SW480 (cell line): ENCODE results near the gene TNNT3.

Experiments
- DNase-seq: peaks from one replicate; pipeline ENCODE4 v3.0.0-alpha.2; 2016; ENCODE audit warnings: low spot score

TNNT3 gene

DNA sequence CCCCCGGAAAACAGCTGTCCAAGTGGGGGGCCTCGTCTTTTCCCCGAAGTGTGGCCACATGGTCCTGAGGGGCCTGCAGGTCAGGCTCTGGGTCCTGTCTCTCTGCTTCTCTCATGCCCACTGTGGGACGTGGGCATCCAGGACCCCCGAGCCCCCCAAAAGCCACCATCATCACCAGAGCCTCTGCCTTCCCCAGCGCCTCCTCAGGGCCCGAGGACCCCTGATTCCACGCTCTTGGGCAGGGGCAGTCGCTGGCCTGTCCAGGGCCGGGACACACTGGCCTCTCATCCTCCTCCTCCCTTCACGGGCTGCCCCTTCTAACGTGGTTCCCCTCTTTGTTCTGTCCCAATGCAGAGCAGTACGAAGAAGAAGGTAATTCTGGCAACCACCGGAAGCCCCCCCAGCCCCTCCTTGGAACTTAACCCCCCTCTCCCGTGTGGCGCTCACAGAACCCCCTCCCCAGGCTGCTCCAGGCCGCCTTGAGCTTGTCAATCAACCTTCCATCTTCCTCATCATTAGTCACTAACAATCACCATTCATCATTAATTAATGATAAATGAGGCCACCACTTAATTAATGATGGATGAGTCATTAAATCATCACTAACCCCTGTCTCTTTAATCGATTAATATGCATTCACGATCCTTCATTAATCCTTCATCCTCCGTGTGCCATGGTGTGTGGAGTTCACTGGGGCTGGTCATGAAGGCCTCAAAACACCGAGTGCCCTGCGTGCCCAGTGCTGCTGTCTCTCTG lies 3.9 kb downstream of the TNNT3 start:
- DNase-seq, result no peak

DNA sequence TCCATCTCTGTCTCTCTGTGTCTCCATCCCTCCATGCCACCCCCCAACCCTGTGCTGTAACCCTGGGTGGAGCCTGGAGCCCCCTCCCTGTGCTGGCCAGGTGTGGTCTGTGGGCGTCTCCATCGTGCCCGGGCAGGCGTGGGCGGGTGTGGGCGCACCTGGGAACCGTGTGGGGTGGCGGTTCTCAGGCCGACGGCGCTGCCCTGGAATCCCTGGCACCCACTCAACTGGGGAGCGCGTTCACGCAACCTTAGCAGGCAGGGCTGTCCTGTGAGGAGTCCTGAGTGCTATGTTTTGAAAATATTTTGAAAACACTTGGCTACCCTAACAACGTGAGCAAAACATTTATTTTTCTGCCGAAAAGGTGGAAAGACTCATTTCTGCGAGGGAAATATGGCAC lies 4.7 kb downstream of the TNNT3 start:
- DNase-seq, result no peak

DNA sequence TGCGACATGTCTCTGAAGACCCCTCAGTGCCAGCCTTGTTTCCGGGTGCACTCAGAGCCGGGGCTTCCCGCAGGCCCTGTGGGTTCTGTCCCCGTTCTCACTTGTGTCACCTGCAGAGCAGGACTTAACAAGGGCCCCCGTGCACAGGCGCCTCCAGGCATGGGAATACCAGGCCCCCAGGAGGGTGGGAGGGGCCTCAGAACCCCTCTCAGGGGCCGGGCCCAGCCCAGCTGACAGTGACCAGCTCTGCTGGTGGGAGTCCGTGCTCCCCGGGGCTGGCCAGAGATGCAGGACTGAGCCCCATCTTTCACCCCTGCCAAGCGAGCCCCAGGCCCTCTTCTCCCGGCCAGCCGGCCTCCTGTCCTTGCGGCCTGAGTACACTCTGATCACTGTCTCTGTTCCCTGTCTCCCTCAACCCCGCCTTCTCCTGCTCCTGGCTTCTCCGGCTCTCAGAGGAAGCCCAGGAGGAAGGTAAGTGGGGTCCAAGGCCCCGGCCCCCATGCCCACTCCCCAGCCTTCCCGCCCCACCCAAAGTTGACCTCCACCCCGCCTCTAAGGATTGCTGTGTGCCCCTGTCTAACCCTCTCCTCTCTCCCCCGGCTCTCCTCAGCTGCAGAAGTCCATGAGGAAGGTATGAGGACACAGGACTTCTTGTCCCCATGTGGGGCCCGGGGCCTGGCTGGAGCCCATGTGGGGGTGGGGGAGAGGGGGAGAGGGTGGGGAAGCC lies 5.3 kb downstream of the TNNT3 start:
- no peak for DNase-seq

DNA sequence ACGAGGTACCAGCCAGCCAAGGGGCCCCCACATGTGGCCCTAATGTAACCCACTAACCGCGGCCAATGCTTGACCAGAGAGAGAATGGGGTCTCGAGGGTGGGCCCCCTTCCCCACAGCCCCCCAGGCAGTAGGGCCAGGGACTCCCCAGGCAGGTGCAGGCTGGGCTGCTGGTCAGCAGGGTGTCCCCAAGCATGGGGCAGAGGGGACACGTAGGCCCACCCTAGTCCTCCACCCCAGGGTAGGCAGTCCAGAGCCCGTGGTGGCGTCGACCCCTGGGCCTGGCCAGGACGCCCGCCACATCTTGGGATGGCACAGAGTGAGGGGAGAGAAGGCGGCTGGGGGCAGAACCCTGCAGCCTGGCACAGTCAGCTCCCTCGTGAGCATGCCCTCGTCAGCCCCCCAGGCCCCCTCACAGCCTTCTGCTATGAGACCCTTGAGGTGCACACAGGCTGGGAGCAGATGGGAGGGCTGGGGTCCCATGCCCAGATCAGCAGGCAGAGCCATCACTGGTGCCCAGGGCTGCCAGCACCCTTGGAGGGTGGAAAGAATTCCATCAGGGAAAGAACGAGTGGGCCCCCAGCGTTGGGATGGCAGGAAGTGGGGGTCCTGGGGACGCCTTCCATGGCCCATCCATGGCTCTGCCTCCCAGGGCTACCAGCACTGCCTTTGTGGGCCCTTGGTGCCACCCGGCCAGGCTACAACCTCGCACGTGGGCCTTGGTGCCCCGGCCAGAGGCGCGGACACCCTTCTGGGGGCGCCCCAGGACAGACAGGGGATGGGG lies 6.1 kb downstream of the TNNT3 start:
- DNase-seq, result no peak

DNA sequence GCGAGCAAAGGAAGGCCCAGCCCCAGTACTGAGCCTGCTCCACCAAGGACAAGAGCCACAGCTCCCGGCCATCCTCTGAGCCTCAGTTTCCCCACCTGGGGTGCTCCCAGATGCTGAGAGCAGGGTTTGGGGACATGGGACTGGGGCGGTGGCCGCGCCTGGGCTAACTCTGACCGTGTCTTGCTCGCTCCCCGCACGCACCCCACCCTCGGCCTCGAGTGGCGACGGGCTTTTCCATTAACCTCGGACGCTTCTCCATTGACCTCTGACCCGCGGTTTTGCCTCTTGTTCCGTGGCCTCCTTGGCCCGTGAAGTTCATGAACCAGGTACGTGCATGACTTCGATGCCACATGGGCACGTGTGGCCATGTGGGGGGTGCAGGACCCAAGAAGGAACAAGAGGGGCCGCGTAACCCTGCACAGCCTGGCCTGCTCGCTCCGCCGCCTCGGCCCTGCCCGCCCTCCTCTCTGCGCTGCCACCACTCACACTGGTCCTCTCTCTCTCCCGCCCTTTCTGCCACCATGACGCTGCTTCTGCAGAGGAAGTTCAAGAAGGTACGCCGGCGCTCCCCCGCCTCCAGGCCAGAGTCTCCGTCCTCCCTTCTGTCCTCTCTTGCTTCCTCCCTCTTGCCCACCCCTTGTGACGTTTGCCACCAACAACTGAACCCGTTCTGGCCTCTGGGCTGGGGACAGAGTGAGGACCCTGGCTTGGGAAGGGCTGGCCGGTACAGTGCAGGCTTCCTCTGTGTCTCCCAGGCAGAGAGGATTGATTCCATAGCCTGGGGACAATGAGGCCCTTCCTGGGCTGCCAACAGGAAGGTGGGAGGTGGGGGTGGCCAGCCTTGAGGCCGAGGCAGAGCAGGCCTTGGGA lies 6.9 kb downstream of the TNNT3 start:
- DNase-seq, result no peak

DNA sequence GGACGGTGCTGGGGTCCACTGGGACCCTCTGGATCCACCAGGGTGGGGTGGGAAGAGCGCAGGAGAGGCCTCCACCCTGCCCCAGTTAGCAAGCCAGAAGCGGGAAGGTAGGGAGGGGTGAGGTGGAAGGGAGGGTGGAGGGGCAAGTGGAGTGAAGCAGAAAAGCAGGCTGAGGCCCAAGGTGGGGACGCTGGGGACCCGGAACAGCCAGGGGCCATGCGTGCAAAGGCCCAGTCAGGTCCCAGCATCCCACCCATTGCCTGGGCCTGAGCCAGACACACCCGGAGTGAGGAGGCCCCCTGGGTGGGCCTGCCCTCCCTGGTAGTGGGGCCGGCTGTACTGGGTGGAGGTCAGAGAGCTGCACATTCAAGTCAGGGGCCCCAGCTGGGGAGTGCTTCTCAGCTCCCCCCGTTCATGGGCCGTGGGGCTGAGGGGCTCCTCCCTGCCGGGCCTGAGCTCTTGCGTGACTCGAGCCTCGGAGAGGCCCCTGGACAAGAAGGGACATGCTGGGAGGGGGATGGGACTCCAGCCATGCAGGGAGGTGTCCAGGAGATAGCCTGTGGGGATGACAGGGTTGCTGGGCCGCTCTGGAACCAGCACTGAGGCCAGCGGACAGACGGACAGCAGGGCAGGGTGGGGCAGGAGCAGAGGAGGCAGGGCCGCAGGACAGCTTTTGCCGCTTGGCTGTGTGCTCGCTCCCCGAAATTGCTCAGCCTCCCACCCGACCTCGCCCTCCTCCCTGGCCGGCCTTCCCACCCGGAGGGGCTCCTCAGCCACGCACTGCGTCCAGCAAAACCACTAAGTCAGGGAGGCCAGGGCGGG lies 7.7 kb downstream of the TNNT3 start:
- no peak for DNase-seq

DNA sequence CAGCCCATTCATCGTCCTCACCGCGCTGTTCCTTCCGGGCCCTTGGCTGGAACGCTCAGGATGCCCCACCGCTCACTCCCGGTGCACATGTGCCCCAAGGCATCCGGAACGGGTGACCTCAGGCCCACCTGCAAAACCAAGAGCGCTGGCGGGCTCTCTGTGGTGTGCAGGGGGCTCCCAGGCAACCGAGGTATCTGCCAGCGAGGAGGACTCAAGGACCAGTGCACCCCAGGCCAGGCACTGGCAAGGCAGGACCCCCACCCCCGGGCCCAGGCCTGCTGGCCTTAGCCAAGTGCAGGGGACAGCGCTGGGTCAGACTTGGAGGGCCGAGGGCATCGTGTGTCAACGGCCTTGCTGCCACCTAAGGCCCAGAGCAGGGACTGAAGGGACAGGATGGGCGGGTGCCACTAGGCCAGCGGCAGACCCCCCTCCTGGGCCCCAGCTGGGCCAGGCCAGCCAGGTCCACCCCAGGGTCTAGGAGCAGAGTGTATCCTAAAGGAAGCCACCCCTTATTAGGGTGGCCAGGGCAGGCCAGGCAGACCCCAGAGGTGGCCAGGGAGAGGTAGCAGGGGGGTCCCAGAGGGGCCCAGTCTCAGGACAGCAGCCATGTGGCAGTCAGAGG lies 8.5 kb downstream of the TNNT3 start:
- DNase-seq, result no peak

DNA sequence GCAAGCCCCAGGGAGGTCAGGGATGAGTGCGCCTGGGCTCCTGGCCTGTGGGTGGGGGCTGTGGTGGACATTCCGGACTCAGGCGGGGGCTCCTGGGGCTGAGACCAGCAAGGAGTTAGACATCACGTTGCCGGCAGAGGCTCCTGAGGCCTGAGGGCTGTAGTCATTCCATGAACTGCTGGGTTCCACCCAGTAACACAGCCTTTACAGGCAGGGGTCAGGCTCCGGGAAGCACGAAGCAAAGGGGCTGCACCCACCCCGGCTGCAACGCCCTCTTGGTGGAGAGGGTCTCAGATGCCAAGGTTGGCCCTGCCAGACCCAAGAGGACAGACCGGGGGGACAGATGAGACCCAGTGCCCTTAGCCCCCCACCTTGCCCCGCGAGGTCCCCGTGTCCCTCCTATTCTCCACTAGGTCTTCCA lies 9.0 kb downstream of the TNNT3 start:
- no peak for DNase-seq

DNA sequence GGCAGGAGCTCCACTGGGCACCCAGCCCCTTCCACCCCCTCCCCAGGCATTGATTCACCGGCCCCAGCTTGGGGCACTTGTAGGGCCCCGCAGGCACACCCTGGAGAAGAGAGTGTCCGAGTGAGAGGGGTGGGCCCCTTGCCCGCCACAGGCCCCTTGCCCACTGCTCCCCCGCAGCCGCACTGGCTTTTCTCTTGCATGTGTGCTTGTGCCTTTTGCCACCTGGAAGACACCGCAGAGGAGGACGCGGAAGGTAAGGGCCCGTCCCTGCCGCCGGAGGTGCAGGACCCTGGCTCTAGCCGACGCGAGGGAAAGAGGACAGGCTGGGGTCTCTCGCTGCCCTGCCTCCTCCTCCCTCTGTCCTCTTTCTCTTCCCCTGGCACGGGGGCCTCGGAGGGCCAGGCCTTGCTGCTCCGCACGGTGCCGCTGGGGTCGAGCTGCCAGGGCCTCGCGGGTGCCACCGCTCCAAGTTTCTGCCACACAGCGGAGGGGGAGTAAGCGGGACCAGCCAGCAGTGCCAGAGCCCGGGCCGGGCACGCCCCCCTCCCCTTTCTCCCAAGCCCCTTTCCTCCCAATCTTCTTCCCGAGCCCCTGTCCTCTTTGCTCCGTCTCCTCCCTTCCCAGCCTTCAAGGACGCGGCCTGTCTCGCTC lies 9.5 kb downstream of the TNNT3 start:
- DNase-seq, result no peak

DNA sequence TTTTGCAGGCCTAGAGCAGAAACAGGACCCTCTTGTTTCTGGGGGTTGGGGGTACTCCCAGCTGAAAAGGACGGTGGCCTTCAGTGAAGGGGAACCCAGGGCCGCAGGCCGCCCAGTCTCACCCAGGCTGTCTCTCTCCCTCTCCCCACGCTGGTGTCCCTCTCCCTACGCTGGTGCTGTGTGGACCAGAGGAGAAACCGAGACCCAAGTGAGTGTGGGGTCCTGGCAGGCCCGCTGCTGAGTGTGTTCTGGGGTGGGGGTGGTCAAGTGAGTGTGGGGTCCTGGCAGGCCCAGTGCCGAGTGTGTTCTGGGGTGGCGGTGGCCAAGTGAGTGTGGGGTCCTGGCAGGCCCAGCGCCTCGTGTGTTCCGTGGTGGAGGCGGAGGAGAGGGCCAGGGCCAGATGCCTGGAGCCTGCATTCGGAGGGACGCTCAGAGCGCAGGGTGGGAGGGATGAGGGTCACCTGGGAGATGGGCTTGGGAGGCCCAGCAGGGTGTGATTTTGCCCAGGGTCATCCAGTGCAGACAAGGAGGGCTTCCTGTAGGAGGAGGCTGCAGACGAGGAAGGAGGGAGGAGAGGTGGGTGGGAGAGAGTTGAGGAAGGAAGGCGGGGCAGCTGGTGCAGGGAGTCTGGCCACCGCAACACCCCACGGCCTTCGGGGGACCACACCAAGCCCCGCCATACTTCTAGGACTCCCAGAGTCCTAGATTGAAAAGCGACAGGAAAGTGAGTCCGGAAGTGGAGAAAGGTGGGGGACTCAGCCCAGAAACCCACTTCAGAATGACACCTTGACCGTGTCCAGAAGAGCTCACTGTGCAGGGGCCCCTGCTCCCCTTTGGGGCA lies 10.3 kb downstream of the TNNT3 start:
- DNase-seq, result no peak

DNA sequence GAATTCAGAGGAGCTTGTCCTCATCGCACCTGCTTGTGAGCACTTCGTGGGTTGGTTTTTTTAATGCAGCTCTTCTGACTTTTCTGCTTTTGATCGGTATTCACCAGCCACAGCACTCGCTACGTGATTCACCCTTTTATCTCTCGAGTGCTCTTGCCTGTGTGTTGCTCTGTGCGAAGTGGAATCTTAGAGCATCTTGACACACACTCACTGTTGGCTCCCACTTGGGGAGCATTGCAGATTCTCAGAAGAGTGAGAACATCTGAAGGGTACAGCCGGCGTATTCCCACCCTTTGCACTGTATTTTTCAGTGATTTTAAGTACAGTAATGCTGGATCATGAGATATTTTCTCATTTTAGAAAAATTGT lies 10.9 kb downstream of the TNNT3 start:
- no peak for DNase-seq

DNA sequence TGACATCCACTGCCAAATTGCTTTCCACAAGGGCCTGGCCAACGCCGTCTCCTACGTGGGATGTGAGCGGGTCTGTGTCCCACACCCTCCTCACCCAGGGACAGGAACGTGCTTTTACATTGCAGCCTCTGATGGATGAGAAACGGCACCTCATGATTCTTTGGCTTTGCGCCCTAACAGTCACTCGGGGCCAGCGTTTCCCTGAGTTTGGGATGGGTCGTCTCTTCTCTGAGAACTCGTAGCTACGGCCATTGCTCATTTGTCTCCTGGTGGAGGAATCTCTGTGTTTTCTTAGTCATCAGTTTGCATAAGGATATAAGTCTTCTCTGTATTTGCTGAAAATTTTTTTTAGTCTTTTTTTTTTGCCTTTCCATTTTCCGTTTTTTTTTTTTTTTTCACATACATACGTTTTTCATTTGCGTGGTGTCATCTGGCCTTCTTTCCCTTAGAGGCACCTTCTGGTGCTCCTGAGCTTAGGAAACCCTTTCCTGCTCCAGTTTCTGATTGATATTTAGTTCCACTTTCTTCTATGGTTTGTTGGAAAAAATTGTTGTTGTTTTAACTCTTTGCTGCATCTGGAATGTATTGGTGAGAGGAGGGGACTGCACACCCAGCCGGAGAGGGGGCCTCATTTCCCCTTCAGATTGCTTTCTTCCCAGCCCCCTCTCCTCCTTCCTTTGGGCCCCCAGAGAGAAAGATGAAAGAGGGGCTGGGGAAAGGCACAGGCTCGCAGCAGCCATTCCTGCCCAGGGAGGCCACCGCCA lies 12.0 kb downstream of the TNNT3 start:
- no peak for DNase-seq

DNA sequence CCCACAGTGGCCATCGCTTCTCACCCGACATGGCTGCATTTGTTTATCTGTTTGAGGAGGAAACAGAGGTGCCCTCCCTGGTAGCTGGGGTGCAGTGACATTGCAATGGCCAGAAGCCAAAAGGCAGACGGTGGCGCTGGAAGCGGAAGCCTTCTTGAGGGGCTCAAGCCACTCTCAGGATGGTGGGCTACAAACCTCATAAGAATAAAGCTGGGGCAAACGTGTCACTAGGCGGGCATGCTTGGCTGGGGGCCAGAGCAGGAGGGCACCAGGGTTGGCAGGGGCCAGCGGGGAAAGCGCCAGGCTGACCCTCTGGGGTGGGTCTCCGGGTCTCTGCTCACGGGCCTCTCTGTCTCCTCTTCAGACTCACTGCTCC lies 12.6 kb downstream of the TNNT3 start:
- DNase-seq, result no peak

DNA sequence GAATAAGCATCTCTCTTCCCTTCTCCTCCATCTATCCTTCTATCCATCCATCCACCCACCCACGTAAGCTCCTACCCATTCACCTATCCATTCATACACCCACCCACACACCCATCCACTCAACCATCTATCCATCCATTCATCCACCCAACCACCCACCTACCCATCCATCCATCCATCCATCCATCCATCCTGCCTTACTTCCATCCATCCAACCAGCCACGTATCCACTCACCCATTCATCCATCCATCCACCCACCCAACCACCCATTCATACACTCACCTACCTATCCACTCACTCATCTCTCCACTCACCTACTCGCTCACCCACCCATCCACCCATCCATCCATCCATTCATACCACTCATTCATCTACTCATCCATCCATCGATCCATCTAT lies 13.2 kb downstream of the TNNT3 start:
- no peak for DNase-seq

DNA sequence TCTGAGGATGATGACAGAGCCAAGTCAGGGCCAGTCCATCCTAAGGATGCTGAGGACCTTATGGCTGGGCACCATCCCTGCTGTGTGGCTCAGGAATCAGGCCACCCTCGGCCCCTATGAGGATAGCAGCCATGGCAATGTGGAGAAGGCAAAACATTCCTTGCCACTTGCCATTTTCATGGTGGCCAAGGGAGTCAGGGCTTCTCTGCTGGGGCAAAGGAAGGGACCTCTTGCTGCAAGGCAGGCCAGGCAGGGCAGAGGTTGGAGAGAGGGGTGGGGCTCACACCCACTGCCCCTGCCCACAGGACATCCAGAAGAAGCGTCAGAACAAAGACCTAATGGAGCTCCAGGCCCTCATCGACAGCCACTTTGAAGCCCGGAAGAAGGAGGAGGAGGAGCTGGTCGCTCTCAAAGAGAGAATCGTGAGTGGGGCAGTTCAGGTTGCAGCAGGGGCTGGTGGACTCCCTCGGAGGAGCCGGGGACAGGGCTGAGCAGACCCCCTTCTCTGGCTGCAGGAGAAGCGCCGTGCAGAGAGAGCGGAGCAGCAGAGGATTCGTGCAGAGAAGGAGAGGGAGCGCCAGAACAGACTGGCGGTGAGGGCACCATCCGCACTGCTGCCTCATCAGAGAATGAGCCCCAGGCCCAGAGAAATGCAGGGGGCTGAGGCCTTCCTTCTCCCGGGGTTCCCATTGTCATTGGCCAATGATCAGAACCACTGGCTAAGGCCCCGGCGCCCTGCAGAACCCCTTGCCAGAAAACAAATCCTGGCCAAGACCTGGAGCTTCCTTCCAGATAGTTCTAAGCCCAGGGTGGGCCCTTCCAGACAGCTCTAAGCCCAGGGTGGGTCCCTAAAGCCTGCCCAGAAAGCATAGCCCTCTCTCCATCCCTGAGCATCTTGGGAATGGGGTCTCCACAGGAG lies 14.2 kb downstream of the TNNT3 start:
- DNase-seq, result no peak

DNA sequence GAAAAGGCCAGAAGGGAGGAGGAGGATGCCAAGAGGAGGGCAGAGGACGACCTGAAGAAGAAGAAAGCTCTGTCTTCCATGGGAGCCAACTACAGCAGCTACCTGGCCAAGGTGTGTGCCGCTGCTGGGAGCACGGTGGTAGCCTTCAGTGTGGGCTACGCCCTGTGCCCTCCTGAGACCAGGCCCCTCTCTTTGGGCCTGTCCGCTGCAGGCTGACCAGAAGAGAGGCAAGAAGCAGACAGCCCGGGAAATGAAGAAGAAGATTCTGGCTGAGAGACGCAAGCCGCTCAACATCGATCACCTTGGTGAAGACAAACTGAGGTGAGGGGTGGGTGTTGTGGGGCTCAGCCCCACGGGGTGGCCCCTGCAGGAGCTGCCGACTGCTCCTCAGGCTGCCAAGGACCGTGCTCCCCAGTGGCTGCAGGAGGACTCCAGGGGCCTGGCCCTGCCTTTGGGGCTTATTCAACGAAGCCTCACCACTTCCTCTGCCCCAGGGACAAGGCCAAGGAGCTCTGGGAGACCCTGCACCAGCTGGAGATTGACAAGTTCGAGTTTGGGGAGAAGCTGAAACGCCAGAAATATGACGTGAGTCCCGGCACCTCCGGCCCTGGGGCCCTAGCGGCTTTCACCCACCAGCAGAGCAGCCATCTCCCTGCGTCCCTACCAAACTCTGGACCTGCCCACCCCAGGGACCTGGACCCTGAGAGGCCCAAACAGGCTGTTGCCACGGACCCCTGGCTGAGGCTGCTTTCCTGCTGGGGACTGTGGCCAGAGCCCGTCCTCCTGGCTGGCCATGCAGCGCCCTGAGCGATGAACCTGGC lies 15.0 kb downstream of the TNNT3 start:
- DNase-seq, result no peak
